A673 (cell line): ENCODE results near the gene MCCD1. TPM values are rescaled to one million over a fixed set of nuclear protein-coding genes. Genes with fewer than 3 reads are reported as not detected.

Experiments
- BruUV-seq: library from RNA; stranded (reverse); fragments of 400-500 nt; replicated peaks from 2 replicates; lab custom pipeline; 2021; lab: Mats Ljungman, UMichigan
- CTCF ChIA-PET: fragments of 300-600 bp; sonication (Branson Sonifier 250); formaldehyde crosslinking; loops from one replicate; lab custom pipeline; 2022; ENCODE audit warnings: antibody characterized with exemption; lab: Charles Lee
- POLR2A ChIA-PET: fragments of 300-600 bp; sonication (Branson Sonifier 250); formaldehyde crosslinking; loops from one replicate; lab custom pipeline; 2022; ENCODE audit warnings: antibody characterized with exemption; ENCODE audit not compliant: low non-redundant PET; lab: Charles Lee
- DNase-seq: peaks from one replicate; pipeline ENCODE4 v3.0.0-alpha.2; 2015; ENCODE audit warnings: low spot score
- H3K27ac ChIP-seq: fragments of 200-600 bp; sonication (generic); 2 replicates; pipeline ENCODE4 v1.5.1; 2016; ENCODE audit warnings: mixed run types, low read depth, mild to moderate bottlenecking, mixed read lengths, antibody characterized with exemption, low read length; ENCODE audit not compliant: poor library complexity, severe bottlenecking
- H3K27me3 ChIP-seq: fragments of 200-600 bp; sonication (generic); replicated peaks from 2 replicates; pipeline ENCODE4 v1.6.1; 2017; ENCODE audit warnings: mixed run types, low read depth, mild to moderate bottlenecking, mixed read lengths, antibody characterized with exemption, low read length; ENCODE audit not compliant: insufficient read depth, poor library complexity
- H3K36me3 ChIP-seq: fragments of 200-600 bp; sonication (generic); 2 replicates; pipeline ENCODE4 v1.6.1; 2016; ENCODE audit warnings: mixed run types, mild to moderate bottlenecking, mixed read lengths, antibody characterized with exemption, low read length; ENCODE audit not compliant: insufficient read depth, poor library complexity, severe bottlenecking
- H3K4me1 ChIP-seq: fragments of 200-600 bp; sonication (generic); 2 replicates; pipeline ENCODE4 v1.6.1; 2017; ENCODE audit warnings: mixed run types, mild to moderate bottlenecking, mixed read lengths, antibody characterized with exemption, low read length; ENCODE audit not compliant: insufficient read depth, poor library complexity, severe bottlenecking
- H3K4me3 ChIP-seq: fragments of 200-600 bp; sonication (generic); 2 replicates; pipeline ENCODE4 v1.5.1; 2016; ENCODE audit warnings: low read depth, mixed run types, mild to moderate bottlenecking, mixed read lengths, low read length; ENCODE audit not compliant: poor library complexity, severe bottlenecking
- H3K9me3 ChIP-seq: fragments of 200-600 bp; sonication (generic); 2 replicates; pipeline ENCODE4 v1.6.1; 2016; ENCODE audit warnings: mixed run types, low read depth, mild to moderate bottlenecking, mixed read lengths, antibody characterized with exemption, low read length; ENCODE audit not compliant: poor library complexity, severe bottlenecking
- CTCF ChIP-seq: fragments of 300-800, 200-600 bp; sonication (generic); conservative IDR thresholded peaks from 2 replicates; pipeline ENCODE4 v1.5.1; 2017; ENCODE audit warnings: low read depth, mild to moderate bottlenecking, antibody characterized with exemption, low read length, moderate library complexity, mixed read lengths
- EZH2 ChIP-seq: fragments of 200-600 bp; sonication (generic); IDR thresholded peaks from 2 replicates; pipeline ENCODE4 v1.6.1; 2017; ENCODE audit warnings: borderline replicate concordance, low read depth, mild to moderate bottlenecking, mixed read lengths, antibody characterized with exemption, low read length; ENCODE audit not compliant: poor library complexity, severe bottlenecking
- intact Hi-C: fragments of 100-400 bp; cut with micrococcal nuclease; formaldehyde crosslinking; loops from one replicate; pipeline ENCODE4 v1.10.0; 2022; ENCODE audit not compliant: unreplicated experiment
- total RNA-seq: library from RNA; stranded (reverse); gene quantifications from 2 replicates; pipeline ENCODE4 v1.2.3, GENCODE V29; 2021

Gene MCCD1
- total RNA-seq, 1 experiment from 2014 or later = not detected

GRCh38 chr6:31535538-31536324, 7.0 kb downstream of the MCCD1 start:
- intact Hi-C loops = no loop called here
- no peak for TF ChIP-seq EZH2
- TF ChIP-seq CTCF = no peak
- Histone ChIP-seq H3K4me3 (no peak overlapping the region), H3K4me1 (peaks cover 16% of the 10 kb centered on the region), H3K9me3 (no peaks in the 10 kb centered on the region), H3K36me3 (peaks cover 100% of the 10 kb centered on the region), H3K27me3 (no peaks in the 10 kb centered on the region), H3K27ac (no peak overlapping the region)
- ChIA-PET CTCF (interaction anchor here (0.6 kb wide), 1 partner anchor 11 kb away, joined by 3 read pairs; no protein-coding TSS in a partner anchor), POLR2A (interaction anchor here (0.6 kb wide), 1 partner anchor 13 kb away, joined by 3 read pairs; no protein-coding TSS in a partner anchor)
- no TSS peak for BruUV-seq
- no peak for DNase-seq

- Histone ChIP-seq H3K4me1 (peaks cover 16% of the 10 kb centered on the region), H3K9me3 (no peaks in the 10 kb centered on the region), H3K27ac (no peak overlapping the region), H3K27me3 (no peaks in the 10 kb centered on the region), H3K4me3 (peak overlapping the region; percentile 87), H3K36me3 (peaks cover 69% of the 10 kb centered on the region)
- TF ChIP-seq EZH2 = no peak
- TF ChIP-seq CTCF = no peak
- intact Hi-C loops = no loop called here
- no TSS peak for BruUV-seq
- DNase-seq = no peak
- CTCF ChIA-PET = no interaction called here
- POLR2A ChIA-PET = interaction anchor here (0.6 kb wide), 1 partner anchor 13 kb away, joined by 3 read pairs; no protein-coding TSS in a partner anchor
Observed at GRCh38 chr6:31538805-31539400, 10.1 kb downstream of the MCCD1 start.

- DNase-seq = no peak
- Histone ChIP-seq H3K27me3 (no peaks in the 10 kb centered on the region), H3K9me3 (no peaks in the 10 kb centered on the region), H3K36me3 (peaks cover 51% of the 10 kb centered on the region), H3K4me1 (peaks cover 16% of the 10 kb centered on the region), H3K4me3 (peak overlapping the region; percentile 87), H3K27ac (peak overlapping the region; percentile 99)
- POLR2A ChIA-PET = no interaction called here
- BruUV-seq = no TSS peak
- CTCF ChIA-PET = no interaction called here
- TF ChIP-seq CTCF (no peak), EZH2 (no peak)
- intact Hi-C loops = loop anchor here (5.0 to 10.0 kb wide), 5 partner anchors 43 to 354 kb away; partner anchors contain the start of genes APOM, BAG6, CLIC1 and EHMT2
Observed at GRCh38 chr6:31540640-31541039, 11.9 kb downstream of the MCCD1 start.
